GM18499 (cell line): ENCODE results near the gene LMO1.

Source experiments
- ATAC-seq: cut with Tn5 transposase; IDR thresholded peaks from one replicate; pipeline ENCODE4 v1.9.1; 2021; ENCODE audit warnings: moderate number of reproducible peaks; ENCODE audit not compliant: insufficient read depth, unreplicated experiment

LMO1 gene

GRCh38 chr11:8177136-8177535, 86.5 kb downstream of the LMO1 start:
- ATAC-seq: no peak
